Heart left ventricle (tissue), 13 donors: ENCODE results near the gene C5.

ENCODE experiments used
- POLR2A ChIP-seq, 2 donors: fragments of 450-650 bp; IDR thresholded peaks; one replicate each; pipeline ENCODE4 v1.6.1; 2017; ENCODE audit warnings: antibody characterized with exemption in 2 of 2, mild to moderate bottlenecking in 2 of 2, moderate library complexity in 2 of 2
- TF ChIP-seq, protein P1 (sequence below), 12 donors: fragments of 200-600 bp; sonication (generic) in 4 of 12; IDR thresholded peaks; one replicate each; pipeline versions ENCODE4 v1.5.0 to v1.8.0; 2018 to 2022; ENCODE audit warnings: antibody characterized with exemption in 12 of 12, mild to moderate bottlenecking in 5 of 12
- donor health status: ischemic (EF 13 %, LVEDD 7.1; RV severe dilation, severe dysfunction).
- donor health status: DM: no; HTN: yes; CAD: no.
- donor health status: DM: no; HTN: no; CAD: no.
- donor health status: ischemic (EF 25% LVEDD 6.9; RV normal size, moderate dysfunction).
- donor health status: ischemic (EF 25% LVEDD 5.7; RV mildly dilated, moderate dysfunction).
- donor health status: ischemic (EF 35%, LVEDD 5.7; RV mildly dilated, moderate dysfunction).
- donor health status: nonischemic (EF 11% LVEDD 7.7; RV severe dilation, severe dysfunction).
- donor health status: DM: yes; HTN: yes; CAD: no.
- donor health status: PGD.
- donor health status: ischemic (EF 29% LVEDD 5.4; RV normal size, mild dysfunction).
- donor health status: nonischemic (EF 23%, LVEDD 6.1; RV moderate dilation, normal function).

DNA sequence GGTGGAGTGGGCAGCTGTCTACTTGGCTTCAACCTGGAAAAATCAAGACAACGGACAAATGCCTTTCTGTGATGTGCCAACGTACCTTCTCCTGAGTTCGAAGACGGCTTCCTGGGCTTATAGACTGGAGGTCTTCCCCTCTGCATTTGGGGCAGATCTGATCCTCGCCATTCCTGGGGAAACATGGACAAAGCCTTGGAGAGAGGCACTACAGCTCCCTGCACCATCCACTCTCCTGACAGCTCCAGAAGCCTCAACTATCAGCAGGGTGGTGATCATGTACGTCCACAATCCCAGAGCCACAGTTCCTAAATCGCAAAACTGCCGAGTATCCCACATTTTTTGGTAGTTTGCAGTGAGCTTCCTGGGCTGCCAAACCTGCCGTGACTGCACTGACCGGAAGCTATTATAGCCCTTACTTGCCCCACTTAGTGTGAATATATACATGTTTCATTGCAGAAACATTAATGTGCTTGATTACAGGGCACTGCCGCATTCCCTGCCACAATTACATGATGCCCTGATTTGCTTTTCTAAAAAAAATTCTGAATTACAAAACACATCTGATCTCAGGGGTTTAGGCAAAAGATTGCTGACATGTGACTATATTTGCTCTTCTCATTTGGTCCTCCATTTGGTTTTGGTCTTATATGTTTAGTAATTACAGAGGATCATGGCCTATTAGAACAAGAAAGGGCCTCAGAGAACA lies 126.3 kb downstream of the C5 start:
- TF ChIP-seq, protein P1, sequence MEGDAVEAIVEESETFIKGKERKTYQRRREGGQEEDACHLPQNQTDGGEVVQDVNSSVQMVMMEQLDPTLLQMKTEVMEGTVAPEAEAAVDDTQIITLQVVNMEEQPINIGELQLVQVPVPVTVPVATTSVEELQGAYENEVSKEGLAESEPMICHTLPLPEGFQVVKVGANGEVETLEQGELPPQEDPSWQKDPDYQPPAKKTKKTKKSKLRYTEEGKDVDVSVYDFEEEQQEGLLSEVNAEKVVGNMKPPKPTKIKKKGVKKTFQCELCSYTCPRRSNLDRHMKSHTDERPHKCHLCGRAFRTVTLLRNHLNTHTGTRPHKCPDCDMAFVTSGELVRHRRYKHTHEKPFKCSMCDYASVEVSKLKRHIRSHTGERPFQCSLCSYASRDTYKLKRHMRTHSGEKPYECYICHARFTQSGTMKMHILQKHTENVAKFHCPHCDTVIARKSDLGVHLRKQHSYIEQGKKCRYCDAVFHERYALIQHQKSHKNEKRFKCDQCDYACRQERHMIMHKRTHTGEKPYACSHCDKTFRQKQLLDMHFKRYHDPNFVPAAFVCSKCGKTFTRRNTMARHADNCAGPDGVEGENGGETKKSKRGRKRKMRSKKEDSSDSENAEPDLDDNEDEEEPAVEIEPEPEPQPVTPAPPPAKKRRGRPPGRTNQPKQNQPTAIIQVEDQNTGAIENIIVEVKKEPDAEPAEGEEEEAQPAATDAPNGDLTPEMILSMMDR (IDR thresholded peaks at IDR 0.05) = no peak
- TF ChIP-seq POLR2A (IDR thresholded peaks at IDR 0.05) = no peak
